Stimulated activated CD8-positive, alpha-beta memory T cell treated with anti-CD3 and anti-CD28 coated beads, Interleukin-4, amount 100 ng/mL, for 48 hours (primary cell): Measurements from ENCODE around the gene MIB2.

ENCODE experiments used
- DNase-seq: peaks from one replicate; pipeline ENCODE4 v3.0.0-alpha.2; 2020

MIB2 gene

DNA sequence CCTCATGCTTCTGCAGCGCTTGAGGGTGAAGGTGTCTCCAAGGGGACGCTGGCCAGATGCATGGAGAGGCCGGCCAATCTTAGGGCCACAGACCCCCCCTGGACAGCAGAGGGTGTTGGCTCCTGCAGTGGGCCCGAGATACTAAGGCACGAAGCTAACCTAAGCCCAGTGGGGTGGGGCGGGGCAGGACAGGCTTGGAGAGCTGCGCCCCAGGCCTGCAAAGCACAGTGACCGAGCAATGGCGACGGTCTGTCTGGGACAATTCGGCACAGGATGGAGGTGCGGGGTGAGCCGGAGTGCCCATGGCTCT is 16.6 kb upstream of the MIB2 start:
- DNase-seq: no peak

DNA sequence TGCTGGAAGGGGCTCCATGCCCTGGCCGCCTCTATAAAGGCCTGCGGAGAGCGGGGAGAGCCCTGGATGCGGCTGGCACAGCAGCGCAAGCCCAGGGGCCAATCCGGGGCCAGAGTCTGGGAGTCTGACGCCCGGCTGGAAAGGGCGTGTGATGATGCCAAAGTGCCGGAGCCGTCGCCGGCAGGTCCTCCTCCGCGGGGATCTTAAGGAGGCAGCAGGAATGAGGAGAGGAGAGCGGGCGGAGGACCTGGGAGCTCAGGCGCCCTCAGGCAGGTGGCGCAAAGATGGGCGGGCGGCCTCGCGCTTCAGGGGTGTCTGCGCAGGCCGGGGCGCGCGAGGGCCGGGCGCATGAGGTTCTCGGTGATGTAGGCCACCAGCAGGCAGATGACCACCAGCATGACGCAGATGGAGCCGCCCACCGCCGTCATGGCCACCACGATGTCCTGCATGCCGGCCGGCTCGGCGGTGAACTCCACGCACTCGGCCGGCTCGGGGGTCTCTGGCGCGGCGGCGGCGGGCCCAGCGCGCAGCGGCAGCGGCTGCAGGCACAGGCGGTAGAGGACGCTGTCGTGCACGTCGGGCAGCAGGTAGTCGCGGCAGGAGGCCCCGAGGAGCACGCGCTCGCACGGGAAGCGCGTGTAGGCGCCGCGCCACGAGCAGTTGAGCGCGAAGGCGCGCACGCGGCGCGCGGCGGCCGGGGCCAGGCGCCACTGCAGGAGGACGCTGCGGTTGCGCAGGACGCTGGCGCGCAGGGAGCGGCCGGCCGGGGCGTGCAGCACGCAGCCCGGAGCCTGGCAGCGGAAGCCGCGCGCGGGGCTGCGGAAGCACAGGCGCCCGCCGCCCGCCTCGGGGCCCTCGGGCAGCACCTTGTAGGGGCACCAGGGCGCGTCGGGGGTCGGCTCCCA is 16.0 kb upstream of the MIB2 start:
- no peak for DNase-seq

DNA sequence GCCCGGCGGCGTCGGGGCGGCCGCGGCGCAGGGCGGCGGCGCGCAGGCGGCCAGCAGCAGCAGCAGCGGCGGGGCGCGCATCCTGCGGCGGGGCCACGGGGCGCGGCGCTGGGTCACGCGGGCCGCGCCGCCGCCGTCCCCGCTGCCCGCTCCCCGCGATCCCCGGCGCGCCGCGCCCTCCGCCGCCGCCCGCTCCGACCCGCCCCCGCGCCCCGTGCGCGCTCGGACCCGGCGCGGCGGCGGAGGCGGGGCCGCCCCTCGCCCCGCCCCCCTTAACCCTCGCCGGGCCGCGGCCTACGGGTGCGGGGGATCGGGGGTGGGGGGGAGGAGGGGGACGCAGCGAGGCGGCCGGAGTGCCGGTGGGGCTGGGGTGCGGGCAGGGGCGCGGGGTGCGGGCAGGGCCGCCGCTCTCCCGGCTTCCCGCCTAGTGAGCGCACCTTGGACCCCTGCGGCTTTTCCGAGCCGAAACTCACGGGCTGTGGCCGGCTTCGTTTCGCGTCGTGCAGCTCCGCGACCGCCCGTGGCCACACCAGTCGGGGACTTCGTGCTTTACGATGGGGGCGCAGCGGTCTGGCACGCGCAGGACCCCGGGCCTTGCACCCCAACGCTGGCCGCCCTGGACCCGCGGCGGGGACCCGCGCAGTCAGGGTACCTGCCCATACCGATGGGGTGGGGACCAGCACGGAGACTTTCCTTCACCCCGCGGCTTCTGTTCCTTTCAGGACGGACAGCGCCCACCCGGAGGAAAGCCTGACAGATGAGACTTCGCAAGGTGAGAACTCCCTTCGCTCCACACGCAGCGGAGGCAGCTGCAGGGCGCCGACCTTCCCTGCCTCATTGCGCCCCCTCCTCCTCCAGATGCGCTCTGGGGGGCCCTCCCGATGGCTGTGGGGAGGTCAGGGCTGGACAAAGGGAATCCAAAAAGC is 15.1 kb upstream of the MIB2 start, which contains the start of gene FNDC10:
Gene FNDC10, minus strand, starts transcription at position 201 of the 926 bp plus-strand sequence. Its CDS starts 120 bp downstream, at position 81.
- no peak for DNase-seq

DNA sequence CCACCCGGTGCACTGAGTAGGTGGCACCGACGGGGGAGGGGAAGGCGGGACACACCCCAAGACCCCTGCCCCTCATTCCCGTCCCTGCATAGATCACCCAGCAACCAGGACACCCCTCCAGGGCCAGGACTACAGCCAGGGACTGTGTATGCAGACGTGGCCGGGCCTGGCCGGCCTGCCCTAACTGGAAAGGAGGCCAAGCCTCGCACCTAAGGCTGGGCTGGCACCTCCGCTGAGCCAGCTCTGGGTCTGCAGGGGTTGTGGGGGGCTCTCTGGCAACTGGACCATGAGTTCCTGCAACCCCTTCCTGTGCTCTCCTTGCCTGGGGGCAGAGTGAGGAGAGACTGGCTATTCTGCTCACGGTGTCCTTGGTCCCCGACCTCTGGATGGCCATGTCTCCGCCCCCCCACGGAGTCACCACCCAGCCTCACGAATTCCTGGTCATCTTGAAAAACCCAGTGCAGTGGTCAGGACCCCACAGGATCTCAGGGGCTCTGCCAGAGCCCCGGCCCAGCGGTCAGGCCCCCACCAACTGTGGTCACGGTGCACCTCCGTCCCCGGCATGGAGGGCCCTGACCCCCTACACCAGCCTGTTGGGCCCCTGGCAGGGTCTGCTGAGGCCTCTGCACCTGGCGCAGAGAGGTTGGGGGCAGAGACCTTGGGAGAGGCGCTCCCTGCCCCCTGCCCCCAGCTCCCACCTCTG is 14.3 kb upstream of the MIB2 start:
- no peak for DNase-seq

DNA sequence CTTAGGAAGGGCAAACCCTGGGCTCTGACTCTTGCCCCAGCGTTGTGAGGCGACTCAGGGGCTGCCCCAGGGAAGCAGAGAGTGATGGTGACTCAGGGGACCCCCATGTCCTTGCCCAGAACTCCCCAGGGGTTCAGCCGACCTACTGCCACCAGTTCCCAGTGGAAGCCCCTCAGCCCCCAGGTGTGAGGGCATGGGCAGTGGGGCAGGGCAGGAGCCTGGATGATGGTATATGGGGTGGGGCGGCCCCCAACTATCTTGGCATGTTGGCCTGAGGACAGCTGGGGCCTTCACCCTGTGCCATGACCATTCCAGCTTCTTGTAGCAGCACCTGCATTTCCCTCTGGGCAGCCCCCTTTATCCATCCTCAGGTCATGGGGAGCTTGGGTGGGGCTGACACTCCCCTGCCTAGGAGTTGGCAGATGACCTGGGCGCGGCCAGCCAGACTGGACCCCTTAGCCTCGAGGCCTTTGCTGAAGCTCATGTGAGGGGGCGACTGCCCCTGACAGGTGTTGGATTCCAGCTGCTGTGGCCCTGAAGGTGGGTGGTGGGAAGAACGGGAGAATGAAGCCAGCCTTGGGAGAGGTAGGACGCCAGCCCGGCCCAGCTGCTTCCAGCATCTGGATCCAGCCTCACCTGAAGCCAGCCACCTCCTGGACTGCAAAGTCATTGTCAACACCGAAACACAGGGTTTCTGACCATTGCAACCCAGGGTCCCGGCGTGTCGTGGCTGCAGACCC is 13.6 kb upstream of the MIB2 start:
- DNase-seq: no peak

DNA sequence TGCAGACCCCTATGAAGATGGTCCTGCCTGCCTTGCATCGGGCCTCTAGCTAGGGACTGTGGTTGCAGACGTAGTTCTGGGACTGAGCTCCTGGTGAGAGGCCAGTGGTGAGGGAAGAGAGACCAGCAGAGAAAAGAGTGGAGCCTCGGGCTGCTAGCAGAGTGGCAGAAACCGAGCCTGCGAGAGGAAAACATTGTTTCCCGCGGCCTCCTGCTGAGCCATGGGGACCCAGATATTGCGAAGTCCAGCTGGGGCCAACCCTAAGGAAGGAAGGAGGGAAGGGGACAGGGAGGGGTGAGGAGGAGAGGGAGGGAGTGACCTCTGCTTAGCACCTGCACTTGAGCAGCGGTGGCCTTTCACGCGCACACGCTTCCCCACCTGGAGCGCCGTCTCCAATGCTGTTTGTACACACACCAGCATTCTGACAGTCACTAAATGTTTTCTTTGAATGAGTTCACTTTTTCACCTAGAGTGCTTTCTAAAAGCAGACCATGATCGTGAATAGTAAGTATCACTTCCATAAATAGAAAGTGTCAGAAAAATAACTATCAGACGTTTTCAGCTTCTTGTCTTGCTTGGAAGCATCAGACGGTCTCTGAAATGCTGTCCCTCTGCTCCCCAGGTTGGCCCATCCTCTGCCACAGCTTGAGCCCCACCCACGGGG is 12.9 kb upstream of the MIB2 start:
- no peak for DNase-seq

DNA sequence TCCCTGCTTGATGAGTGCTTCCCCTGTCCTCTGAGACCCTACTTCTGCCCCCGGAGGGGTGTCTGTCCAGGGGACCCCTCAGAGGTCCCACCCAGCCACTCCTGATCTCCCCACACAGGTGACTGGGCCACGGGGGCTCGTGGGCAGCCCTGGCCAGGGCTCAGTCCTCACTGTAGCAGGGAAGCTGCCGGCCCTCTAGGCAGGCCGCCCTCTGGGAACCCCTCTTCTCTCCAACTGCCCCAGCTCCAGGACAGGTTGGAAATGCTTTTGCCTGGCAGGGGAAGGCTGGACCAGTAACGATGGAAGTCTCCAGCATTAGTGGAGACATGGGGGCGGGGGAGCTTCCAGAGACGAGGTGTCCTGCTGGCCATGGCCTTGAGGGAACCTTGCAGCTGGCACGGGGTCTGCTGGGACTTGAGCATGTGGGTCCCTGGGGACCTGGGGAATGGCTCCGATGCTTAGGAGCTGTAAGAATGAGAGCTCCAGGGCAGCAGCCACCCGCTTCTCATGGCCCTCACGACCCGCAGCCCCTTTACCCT is 12.3 kb upstream of the MIB2 start:
- no peak for DNase-seq

DNA sequence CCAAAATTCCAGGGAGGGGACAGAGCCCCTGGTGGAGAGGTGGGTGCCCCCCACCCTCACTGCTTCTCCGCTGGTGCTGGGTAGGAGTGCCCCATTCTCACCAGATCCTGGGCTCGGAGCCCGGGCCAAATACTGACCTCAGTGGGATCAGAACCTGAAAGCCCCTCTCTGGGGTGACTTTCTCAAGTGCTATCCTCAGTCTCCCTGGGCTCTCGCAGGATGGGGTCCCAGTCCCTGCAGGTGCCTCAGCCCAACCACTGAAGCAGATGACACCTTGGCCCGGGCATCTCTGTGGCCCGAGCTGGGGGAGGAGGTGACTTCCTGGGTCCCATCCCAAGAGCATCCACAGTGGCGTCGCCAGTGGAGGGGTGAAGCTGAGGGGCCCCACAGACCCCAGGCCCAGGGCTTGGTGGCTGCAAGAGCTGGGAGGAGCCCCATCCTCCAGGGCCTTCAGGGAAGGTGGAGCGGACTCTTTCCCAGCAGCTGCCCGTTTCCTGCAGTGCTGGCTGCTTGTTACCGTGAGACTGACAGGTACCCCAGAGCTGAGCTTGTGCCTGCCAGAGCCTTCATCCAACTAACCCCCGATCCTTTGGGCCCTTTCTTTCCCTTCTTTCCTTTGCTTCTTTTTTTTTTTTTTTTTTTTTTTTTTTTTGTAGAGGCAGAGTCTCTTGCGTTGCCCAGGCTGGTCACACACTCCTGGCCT is 11.5 kb upstream of the MIB2 start:
- DNase-seq: no peak

DNA sequence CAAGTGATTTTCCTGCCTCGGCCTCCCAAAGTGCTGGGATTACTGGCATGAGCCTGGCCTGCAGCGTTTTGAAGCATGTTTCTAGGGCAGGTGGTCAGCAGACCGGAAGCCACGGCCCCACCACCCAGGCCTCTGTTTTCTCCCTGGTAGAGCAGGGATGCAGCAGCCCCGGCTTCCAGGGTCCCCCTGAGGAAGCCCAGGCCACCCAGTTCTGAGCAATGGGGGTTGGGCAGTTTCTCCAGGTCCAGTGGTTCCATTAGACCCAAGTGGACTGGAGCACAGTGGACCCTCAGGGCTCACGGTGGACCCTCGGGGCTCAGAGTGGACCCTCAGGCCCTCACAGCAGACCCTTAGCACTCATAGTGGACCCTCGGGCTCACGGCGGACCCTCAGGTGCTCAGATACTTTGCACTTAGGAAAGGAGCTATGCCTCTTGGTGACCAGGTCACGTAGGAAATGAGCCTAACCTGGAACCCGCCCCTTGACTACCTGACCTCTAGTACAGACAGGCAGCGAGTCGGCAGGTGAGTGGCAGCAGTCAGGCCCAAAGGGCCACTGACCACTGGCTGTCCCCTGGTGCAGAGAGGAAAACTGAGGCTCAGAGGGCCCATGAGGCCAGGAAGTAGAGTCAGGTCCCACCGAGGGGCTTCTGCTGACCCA is 10.8 kb upstream of the MIB2 start:
- no peak for DNase-seq

DNA sequence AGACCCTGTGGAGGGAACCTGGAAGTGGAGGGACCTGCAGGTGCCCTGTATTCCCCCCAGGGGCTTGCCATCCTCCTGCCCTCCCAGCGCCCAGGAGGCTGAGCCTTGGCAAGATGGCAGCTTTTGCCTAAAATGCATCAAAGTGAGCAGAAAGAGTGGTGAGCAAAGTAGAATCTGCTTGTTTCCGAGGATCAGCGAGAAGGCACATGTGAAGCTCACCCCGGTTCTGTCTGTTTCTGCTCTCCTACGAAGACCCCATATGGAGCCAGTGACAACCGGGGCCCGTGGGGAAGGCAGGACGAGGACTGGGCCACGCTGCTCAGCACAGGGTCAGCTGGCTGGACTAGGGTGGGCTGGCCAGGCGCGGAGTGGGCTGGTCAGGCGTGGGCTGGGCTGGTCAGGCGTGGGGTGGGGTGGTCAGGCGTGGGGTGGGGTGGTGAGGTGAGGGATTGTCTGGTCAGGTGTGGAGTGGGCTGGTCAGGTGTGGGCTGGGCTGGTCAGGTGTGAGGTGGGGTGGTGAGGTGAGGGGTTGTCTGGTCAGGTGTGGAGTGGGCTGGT is 10.2 kb upstream of the MIB2 start:
- DNase-seq: no peak

DNA sequence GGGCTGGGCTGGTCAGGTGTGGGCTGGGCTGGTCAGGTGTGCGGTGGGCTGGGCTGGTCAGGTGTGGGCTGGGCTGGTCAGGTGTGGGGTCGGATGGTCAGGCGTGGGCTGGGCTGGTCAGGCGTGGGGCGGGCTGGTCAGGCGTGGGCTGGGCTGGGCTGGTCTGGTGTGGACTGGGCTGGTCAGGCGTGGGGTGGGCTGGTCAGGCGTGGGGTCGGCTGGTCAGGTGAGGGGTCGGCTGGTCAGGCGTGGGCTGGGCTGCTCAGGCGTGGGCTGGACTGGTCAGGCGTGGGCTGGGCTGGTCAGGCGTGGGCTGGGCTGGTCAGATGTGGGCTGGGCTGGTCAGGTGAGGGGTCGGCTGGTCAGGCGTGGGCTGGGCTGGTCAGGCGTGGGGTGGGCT is 9.6 kb upstream of the MIB2 start:
- DNase-seq: no peak

DNA sequence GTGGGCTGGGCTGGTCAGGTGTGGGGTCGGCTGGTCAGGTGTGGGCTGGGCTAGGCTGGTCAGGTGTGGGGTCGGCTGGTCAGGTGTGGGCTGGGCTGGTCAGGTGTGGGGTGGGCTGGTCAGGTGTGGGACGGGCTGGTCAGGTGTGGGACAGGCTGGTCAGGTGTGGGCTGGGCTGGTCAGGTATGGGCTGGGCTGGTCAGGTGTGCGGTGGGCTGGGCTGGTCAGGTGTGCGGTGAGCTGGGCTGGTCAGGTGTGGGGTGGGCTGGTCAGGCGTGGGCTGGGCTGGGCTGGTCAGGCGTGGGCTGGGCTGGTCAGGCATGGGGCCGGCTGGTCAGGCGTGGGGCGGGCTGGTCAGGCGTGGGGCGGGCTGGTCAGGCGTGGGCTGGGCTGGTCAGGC is 9.1 kb upstream of the MIB2 start:
- no peak for DNase-seq

DNA sequence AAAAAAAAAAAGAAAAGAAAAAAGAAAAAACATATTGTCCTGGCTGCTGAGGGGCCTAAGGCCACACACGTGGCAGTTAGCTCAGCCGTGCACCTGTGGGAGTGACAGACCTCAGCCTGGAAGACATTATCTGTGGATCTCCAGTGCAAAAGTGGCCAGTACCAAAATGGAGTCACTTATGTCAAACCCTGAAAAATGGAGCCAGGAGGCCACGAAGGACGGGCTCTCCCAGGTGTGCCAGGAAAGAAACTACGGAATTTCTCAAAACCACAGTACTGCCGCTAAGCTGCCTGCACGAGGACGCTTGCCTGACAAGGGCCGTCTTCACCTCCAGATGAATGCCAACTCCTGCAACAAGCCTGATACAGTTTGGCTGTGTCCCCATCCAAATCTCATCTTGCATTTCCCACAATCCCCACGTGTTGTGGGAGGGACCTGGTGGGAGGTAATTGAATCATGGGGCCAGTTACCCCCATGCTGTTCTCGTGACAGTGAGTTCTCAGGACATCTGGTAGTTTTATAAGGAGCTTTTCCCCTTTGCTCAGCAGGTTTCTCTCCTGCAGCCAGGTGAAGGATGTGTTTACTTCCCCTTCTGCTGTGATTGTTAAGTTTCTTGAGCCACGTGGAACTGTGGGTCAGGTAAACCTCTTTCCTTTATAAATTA is 5.3 kb upstream of the MIB2 start:
- DNase-seq: no peak

DNA sequence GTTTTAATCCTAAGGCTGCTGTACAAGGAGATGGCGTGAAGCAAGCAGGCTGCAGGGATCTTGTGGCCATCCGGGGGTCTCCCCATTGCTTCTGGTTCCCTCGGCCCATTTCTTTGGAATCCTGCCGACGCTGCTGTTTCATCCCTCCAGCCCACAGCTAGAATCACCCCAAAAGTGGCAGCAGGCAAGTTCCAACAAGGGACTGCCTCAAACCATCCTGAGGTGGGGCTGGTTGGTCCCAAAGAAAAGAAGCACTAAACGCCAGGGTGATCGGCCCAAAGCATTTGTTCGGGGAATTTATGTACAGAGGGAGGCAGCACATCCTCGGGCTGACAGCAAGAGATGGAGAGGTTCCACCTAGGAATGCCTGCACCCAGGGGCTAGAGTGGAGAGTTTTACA is 4.5 kb upstream of the MIB2 start:
- no peak for DNase-seq

DNA sequence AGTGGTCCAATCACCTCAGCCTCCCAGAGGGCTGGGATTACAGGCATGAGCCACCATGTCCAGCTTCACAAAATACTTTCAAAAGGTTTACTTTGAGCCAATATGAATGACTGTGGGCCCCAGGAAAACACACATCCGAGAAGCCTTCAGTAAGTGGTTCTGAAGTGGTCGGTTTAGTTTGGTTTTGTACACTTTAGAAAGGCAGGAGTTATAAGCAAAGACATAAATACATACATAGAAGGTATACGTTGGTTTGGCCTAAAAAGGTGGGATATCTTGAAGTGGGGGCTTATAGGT is 3.2 kb upstream of the MIB2 start:
- DNase-seq: no peak

DNA sequence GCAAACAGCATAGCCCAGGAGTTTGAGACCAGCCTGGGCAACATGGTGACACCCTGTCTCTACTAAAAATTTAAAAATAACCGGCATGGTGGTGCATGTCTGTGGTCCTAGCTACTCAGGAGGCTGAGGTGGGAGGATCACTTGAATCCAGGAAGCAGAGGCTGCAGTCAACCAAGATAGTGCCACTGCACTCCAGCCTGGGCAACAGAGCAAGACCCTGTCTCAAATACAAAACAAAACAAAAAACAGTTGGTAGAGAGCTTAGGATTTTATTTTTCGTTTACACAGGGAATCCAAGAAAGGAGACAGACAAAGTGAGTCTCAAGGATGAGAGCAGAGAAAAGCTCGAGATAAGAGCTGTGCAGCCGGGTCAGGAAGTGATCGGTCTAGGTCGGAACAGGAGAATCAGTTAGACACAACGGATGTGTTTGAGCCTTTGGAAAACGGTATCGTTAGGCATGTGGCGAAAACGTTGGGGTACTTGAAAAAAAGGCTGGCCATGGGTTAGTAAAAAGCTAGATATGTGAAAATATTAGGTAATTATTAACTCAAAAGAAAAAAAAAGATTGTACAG is 1.7 kb upstream of the MIB2 start:
- no peak for DNase-seq

DNA sequence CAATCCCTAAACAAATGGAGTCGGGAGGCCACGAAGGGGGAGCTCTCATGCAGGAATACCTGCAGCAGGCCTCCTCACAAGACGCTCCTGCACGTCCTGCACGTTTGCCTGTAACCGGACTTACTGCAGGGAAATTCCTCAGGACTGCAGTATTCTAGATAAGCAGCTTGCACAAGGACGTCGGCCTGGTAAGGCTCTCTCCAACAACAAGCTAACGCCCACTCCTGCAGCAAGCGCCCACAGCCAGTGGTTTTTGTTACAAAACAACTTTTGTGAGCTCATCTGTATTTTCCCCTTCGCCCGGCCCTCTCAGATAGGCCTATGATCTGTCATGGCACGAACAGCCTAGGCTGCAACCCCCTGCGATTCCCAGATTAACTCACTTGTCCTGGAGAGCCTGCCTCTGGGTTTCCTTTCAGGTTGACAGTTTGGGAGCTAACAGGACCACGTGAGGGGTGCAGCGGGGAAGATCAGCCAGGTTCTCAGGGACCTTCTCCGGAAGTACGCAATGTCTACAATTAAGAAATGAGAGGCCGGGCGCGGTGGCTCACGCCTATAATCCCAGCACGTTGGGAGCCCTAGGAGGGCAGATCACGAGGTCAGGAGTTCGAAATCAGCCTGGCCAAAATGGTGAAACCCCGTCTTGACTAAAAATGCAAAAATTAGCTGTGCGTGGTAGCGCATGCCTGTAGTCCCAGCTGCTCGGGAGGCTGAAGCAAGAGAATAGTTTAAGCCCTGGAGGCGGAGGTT is 921 bp upstream of the MIB2 start:
- peak; percentile 71 for DNase-seq

DNA sequence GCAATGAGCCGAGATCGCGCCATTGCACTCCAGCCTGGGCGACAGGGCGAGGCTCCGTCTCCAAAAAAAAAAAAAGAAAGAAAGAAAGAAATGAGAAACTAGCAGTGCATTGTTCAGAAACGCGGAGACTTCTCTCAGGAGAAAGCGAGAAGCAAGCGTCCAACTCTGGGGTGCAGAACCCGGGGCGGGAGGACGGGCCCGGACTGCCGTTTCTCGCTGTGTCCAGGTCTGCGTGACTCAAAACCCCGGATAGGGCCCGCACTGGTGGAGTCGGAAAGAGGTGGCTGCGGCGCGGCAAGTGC is 395 bp upstream of the MIB2 start:
- DNase-seq: no peak
